Activated CD8-positive, alpha-beta memory T cell treated with anti-CD3 and anti-CD28 coated beads, Interleukin-2, amount 10 ng/mL, durations not matched to agents 7 days and 5 days (primary cell): ENCODE results near the gene ASXL1. TPM values are rescaled to one million over a fixed set of nuclear protein-coding genes. Genes with fewer than 3 reads are reported as not detected.
"Not testable (repeated sequence)": the region's sequence is repeated elsewhere in the genome, so short reads cannot be mapped to it uniquely, and the experiment has no call there.

Experiments
- ATAC-seq: fragments of 150-1000 bp; cut with Tn5 transposase; one replicate; pipeline ENCODE4 v1.10.0; 2021; ENCODE audit warnings: moderate library complexity
- CTCF ChIA-PET: fragments of 350-600 bp; sonication (Branson Sonifier 250); formaldehyde crosslinking; loops from one replicate; lab custom pipeline; 2021; ENCODE audit warnings: antibody characterized with exemption; lab: Charles Lee
- DNase-seq: peaks from one replicate; pipeline ENCODE4 v3.0.0-alpha.2; 2020
- H3K27ac Mint-ChIP-seq: one replicate; pipeline ENCODE4 v1.8.0; 2021; ENCODE audit warnings: mild to moderate bottlenecking, mixed read lengths
- H3K27me3 Mint-ChIP-seq: one replicate; pipeline ENCODE4 v1.8.0; 2021; ENCODE audit warnings: mixed read lengths
- H3K36me3 Mint-ChIP-seq: one replicate; pipeline ENCODE4 v1.8.0; 2021; ENCODE audit warnings: mild to moderate bottlenecking, mixed read lengths
- H3K4me1 Mint-ChIP-seq: one replicate; pipeline ENCODE4 v1.8.0; 2021; ENCODE audit warnings: mixed read lengths
- H3K4me3 Mint-ChIP-seq: one replicate; pipeline ENCODE4 v1.8.0; 2021; ENCODE audit warnings: mild to moderate bottlenecking, moderate library complexity, mixed read lengths
- H3K9me3 Mint-ChIP-seq: one replicate; pipeline ENCODE4 v1.8.0; 2022; ENCODE audit warnings: low read depth, mixed read lengths
- total RNA-seq, 2 experiments: library from RNA; stranded (reverse); gene quantifications; one replicate each; pipeline ENCODE4 v1.2.3, GENCODE V29; 2021

The ASXL1 gene
- total RNA-seq, 2 experiments from 2014 or later: 134 to 135 TPM

DNA sequence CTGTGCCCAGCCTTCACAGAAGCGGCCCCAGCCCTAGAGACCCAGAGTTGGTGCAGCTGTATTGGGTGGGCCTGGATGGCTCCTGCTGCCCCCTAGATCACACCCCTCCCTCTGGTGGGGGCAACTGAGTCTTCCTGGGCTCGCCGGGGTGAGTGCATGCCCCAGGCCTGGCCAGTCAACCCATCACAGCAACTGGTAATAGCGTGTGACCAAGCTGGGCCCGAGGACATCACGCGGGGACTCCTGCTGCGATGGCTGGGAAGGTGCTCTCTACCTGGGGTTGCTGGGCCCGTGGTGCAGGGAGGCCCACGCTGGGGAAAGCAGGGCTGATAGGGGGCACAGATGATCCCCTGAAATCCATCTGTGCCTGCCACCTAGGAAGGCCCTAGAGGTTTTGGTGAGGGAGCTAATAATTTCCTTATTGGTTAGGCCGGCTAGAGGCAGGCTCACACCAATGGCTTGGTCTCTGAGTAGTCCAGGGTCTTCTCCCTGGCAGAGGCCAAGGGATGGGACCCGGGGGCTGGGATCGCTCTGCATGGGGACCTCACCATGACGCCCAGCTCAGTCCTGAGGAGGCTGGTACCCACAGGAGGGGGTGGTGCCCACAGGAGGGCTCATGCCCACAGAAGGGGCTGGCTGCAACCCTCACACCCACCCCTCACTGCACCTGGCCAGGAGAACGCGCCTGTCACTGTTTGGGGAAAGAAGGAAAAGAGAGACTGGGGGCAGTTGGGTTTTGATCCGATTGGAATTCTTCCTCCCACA is 103.9 kb downstream of the ASXL1 start:
- Mint-ChIP-seq H3K9me3 (no peaks in the 10 kb centered on the region), H3K27me3 (no peaks in the 10 kb centered on the region), H3K27ac (no peak overlapping the region), H3K4me1 (no peaks in the 10 kb centered on the region), H3K4me3 (no peak overlapping the region), H3K36me3 (no peaks in the 10 kb centered on the region)
- ATAC-seq (no peak), DNase-seq (no peak)
- CTCF ChIA-PET: interaction anchor here (0.7 to 1.2 kb wide), 2 partner anchors 10 to 18 kb away, joined by 3 read pairs; no protein-coding TSS in a partner anchor

DNA sequence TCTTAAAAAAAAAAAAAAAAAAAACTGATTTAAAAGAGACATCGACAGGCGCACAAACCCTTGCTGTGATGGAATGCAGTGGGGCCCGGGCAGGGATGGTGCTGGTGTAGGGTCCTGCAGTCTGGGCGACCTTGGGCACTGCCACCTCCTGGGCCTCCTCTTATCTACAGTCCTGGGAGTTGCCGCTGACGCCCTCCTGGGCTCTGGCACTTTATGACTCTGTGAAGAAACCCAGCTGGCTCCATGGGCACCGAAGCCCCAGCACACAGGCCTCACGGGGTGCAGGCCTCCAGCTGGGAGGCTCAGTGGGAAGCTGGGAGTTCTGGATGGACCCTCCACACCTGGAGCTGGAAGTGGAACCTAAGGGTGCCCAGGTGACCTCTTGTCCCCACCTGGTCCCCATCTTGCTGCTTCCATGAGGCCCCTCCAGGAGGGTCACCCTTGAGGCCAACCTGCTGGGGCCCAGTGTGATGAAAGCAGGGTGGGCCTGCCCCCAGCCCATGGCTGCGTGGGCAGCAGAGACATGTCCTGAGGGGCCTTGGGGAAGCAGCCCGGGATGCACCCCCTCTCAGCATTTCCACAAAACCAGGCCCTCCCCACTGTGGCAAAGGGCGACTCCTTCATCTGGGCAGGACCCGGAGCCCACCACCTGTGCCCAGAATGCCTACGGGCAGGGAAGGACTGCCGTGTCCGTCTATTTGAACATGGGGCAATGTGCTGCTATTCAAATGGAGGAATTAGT is 104.9 kb downstream of the ASXL1 start:
- Mint-ChIP-seq H3K27ac (no peak overlapping the region), H3K36me3 (no peaks in the 10 kb centered on the region), H3K27me3 (no peaks in the 10 kb centered on the region), H3K4me1 (no peaks in the 10 kb centered on the region), H3K4me3 (no peak overlapping the region), H3K9me3 (no peaks in the 10 kb centered on the region)
- DNase-seq (no peak), ATAC-seq (no peak)
- CTCF ChIA-PET: interaction anchor here (1.2 kb wide), 1 partner anchor 11 kb away, joined by 3 read pairs; no protein-coding TSS in a partner anchor

DNA sequence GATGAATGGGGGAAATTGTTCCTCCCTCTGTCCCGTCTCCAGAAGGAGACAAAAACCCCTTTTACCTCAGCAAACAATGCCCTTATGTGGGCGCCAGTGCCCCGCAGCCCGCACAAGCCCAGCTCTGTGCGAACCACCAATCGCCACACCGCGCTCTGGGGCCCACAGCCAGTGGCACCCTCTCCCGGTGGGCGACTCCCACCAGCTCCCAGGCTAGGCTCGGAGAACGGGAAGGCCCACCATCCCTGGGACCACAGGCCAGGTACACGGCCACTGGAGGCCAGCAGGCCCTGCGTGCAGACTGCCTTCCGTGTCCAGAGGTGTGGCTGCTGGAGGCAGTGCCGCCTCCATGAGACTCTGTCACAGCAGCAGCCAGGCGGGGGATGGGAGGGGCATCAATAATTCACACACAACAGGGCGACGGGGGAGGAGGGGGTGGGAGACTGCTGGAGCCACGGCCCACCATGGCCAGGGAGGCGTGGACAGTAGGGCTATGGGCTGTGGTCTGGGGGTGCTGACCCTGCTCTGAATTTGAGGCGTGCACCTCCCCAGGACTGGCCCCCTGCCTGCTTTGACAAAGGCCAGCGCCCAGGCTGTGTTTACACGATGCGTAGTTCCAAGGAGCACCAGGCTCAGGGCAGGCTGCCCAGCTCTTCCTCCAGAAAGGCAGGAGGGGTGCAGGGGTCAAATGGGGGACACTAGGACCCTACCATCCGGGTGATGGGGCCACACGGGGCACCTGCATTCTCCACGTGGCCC is 105.7 kb downstream of the ASXL1 start:
- no peak overlapping the region for H3K4me3 Mint-ChIP-seq
- no peak for ATAC-seq
- CTCF ChIA-PET: no interaction called here

DNA sequence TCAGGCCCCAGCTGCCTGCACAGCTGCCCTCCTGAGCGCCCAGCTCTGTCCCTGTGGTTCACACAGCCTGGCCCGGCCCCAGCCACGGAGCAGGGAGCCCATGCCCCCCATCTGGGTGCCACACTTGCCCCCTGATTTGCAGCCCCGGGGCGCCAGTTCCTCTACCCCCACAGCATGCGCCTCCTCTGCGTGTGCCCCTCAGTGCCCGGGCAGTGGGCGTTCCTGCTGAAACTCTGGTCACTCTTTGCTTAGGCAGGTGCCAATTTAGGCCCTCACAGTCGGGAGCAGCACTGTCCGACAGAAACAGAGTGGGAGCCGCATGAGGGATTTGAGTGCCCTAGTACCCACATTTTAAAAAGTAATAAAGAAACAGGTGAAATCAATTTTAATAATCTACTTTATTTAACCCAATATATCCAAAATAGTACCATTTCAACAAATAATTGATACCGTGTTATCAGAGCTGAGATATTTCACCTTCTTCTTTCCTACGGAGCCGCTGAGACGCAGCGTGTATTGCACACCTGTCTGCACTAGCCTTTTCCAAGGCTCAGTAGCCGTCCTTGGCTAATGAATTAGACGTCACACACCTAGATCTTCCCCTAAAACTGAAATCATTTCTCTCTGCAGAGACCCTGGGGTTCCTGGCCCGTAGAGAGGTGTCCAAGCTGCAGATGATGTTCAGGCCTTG is 106.4 kb downstream of the ASXL1 start:
- no peak for ATAC-seq
- no peaks in the 10 kb centered on the region for H3K27me3 Mint-ChIP-seq
- H3K27ac Mint-ChIP-seq: no peak overlapping the region
- H3K36me3 Mint-ChIP-seq: no peaks in the 10 kb centered on the region
- CTCF ChIA-PET: no interaction called here
- no peaks in the 10 kb centered on the region for H3K4me1 Mint-ChIP-seq
- no peaks in the 10 kb centered on the region for H3K9me3 Mint-ChIP-seq
- no peak for DNase-seq
- no peak overlapping the region for H3K4me3 Mint-ChIP-seq

More for the DNA sequence above, 105.7 kb downstream of the ASXL1 start:
- H3K36me3 Mint-ChIP-seq: no peaks in the 10 kb centered on the region
- no peak for DNase-seq
- H3K4me1 Mint-ChIP-seq: no peaks in the 10 kb centered on the region
- H3K27me3 Mint-ChIP-seq: no peaks in the 10 kb centered on the region
- H3K27ac Mint-ChIP-seq: no peak overlapping the region
- H3K9me3 Mint-ChIP-seq: no peaks in the 10 kb centered on the region

DNA sequence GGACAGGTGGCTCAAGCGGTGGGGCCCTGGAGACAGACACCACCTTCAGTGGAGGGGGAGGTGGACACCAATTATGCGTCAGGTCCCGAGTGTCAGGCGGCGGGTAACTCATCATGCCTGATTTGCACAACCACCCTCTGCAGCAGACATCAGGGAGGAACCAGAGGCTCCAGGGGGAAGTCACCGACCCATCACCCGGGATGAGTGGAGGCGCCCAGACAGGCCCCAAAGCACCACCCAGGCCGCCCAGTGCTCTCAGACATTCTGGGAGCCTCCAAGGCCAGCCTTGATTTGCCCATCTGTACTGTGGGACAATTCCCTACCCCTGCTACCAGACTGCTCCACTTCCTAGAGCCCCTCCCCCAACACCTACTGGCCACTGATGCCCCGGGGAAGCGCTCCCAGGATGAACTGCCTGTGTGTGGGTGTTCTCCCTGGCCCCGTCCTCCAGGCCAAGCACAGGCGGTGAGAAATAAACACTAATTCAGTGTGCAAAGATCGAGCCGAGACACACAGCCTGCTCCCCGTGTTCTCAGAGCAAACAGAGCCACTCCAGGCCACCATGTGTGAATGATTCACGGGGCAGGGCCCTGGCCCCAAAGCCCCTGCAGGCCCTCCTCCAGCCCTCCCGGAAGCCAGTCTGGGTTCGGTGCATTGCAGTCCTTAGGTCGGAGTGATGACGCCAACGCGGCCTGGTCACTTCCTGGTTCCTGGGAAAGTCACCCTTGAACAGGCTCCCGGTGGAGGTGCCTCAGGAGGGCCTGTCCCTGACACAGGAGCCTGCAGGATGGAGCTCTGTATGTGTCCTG is 107.2 kb downstream of the ASXL1 start:
- H3K4me1 Mint-ChIP-seq: no peaks in the 10 kb centered on the region
- CTCF ChIA-PET: no interaction called here
- no peaks in the 10 kb centered on the region for H3K27me3 Mint-ChIP-seq
- no peaks in the 10 kb centered on the region for H3K9me3 Mint-ChIP-seq
- no peak overlapping the region for H3K4me3 Mint-ChIP-seq
- DNase-seq (no peak), ATAC-seq (no peak)
- H3K27ac Mint-ChIP-seq: no peak overlapping the region
- H3K36me3 Mint-ChIP-seq: no peaks in the 10 kb centered on the region

DNA sequence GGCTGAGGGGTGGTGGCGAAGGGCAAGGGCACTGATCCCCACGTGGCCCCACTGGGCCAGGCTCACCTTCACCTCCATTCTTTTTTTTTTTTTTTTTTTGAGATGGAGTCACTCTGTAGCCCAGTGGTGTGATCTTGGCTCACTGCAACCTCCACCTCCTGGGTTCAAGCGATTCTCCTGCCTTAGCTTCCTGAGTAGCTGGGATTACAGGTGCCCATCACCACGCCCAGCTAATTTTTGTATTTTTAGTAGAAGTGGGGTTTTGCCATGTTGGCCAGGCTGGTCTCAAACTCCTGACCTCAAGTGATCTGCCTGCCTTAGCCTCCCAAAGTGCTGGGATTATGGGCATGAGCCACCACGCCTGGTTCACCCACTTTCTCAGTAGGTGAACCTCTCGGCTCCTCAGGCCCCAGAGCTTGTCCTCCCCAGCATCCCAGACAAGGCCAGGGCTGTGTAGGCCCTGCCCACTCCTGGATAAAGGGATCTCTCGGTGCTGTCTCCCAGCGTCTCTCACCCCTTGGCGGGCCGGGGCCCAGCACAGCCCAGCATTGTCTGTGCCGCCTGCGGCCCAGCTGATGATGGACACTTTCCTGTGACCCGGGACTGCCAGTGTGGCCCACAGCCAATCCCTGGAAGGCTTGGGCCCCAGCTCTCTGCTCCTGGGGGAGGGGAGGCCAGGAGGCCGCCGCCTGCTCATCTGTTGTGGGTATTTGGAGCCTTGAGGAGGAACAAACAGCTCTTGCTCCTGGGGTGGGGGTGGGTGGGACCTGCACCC is 108.0 kb downstream of the ASXL1 start:
- H3K27me3 Mint-ChIP-seq, CTCF ChIA-PET, ATAC-seq, H3K4me1 Mint-ChIP-seq, H3K27ac Mint-ChIP-seq, H3K4me3 Mint-ChIP-seq, H3K36me3 Mint-ChIP-seq, DNase-seq, H3K9me3 Mint-ChIP-seq: not testable (repeated sequence)

DNA sequence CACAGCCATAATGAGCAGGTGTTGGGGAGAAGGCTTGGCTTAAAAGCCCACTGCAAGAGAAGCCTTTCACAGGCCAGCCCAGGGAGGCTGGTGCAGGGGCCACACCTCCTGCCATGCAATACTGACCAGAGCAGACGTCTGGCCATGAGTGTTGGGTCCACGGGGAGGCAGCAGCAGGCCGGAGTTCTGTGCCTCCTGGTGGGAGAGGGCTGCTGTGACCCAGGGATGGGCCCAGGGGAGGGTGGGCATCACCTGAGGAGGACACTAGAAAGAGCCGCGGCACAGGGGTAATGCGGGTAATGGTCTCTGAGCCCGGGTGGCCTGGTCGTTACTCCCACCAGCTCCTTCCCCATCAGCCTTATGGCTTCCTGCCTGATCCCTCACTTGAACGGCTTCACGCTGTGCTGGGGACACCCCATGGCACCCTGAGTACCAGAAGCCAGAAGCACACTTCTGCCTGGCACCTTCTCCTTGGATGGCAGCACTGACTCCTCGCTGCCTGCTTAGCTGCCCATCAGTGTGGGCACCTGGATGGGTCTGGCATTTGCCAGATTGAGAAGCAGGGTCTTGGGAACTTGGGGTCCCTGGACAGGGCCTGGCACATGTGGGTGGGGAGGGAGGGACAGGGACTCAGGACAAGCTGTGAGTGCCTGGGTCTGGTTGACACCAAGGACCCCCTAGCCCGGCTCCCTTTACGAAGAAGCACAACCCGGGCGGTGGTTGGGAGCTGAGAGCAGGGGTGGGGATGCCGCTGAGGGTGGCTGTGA is 108.8 kb downstream of the ASXL1 start:
- CTCF ChIA-PET: interaction anchor here (1.4 kb wide), 1 partner anchor 19 kb away, joined by 3 read pairs; no protein-coding TSS in a partner anchor

DNA sequence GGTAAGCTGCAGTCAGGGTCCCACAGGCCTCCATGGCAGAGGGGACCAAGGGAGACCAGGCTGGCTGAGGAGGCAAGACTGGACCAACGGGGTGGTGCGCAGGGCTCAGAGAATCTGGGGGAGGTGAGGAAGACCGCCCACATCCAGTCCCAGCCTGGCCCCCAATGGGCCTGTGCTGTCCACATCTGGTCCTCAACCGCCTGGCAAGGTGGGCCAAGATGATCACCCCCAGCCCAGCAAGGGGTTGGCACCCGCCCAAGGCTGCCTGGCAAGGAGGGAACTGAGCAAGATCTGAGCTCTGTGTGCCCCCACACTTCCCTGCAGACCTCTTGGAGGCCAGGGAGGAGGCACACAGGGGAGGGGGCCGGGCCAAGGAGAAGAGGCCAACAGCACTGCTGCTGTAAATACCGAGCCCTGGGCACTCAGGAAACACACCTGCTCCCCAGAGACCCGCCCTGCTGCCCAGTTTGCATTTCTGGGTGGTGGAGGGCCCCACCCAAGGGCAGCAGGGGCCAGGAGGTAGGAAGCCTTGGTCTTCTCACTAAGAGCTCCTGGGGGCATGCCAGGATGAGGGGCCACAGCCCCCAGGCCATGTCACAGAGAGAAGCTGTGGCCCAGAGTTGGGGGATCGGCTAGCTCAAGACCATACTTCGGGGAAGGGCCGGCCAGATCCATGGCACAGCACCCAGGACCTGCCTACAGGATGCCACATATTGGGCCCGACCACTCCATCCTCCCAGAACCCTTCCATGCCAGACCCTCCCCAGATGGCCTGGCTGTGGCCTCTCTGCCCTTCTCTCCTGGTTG is 109.6 kb downstream of the ASXL1 start:
- DNase-seq: no peak
- H3K36me3 Mint-ChIP-seq: no peaks in the 10 kb centered on the region
- no peak for ATAC-seq
- no peak overlapping the region for H3K4me3 Mint-ChIP-seq
- no peak overlapping the region for H3K27ac Mint-ChIP-seq
- CTCF ChIA-PET: interaction anchor here (1.4 kb wide), 1 partner anchor 18 kb away, joined by 3 read pairs; no protein-coding TSS in a partner anchor
- H3K4me1 Mint-ChIP-seq: no peaks in the 10 kb centered on the region
- no peaks in the 10 kb centered on the region for H3K9me3 Mint-ChIP-seq
- no peaks in the 10 kb centered on the region for H3K27me3 Mint-ChIP-seq

More for the DNA sequence above, 108.8 kb downstream of the ASXL1 start:
- Mint-ChIP-seq H3K36me3 (no peaks in the 10 kb centered on the region), H3K4me1 (no peaks in the 10 kb centered on the region), H3K4me3 (no peak overlapping the region), H3K9me3 (no peaks in the 10 kb centered on the region), H3K27ac (no peak overlapping the region), H3K27me3 (no peaks in the 10 kb centered on the region)
- ATAC-seq (no peak), DNase-seq (no peak)

DNA sequence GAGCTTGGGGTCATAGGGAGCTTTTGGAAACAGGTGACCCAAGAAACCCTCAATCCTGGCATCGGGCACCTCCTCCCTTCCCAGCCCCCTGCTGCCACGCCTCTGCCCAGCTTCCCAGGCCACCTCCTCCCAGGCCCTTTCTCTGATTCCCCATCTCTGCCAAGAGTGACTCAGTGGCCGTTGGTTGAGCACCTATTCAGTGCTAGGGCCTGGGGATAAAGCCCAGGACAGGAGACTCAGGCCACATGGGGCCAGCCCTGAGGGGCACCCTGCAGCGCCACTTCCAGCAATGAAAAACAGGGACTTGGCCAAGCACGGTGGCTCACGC is 110.1 kb downstream of the ASXL1 start:
- no peak overlapping the region for H3K4me3 Mint-ChIP-seq
- no peak for ATAC-seq
- DNase-seq: no peak
- H3K9me3 Mint-ChIP-seq: no peaks in the 10 kb centered on the region
- CTCF ChIA-PET: no interaction called here
- H3K4me1 Mint-ChIP-seq: no peaks in the 10 kb centered on the region
- H3K36me3 Mint-ChIP-seq: no peaks in the 10 kb centered on the region
- H3K27me3 Mint-ChIP-seq: no peaks in the 10 kb centered on the region
- no peak overlapping the region for H3K27ac Mint-ChIP-seq

DNA sequence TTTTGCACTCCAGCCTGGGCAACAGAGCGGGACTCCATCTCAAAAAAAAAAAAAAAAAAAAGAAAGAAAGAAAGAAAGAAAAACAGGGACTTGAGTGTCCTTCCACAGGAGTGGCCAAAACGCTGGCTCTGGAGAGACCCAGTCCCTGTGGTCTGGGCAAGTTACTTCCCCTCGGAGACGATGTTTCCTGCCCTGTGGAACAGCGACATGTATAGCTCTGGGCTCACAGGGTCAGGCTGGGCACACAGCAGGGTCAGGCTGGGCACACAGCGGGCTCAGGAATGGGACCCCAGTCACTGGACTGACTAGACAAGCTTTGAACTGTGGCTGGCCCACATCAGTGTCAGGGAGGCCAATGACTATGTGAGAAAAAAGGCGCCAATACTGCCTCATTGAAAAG is 110.7 kb downstream of the ASXL1 start:
- Mint-ChIP-seq H3K4me1 (no peaks in the 10 kb centered on the region), H3K27me3 (no peaks in the 10 kb centered on the region), H3K4me3 (no peak overlapping the region), H3K9me3 (no peaks in the 10 kb centered on the region), H3K36me3 (no peaks in the 10 kb centered on the region), H3K27ac (no peak overlapping the region)
- DNase-seq (no peak), ATAC-seq (no peak)
- CTCF ChIA-PET: no interaction called here
